Osteoblast (primary cell): ENCODE results near the gene RBM39. TPM values are rescaled to one million over a fixed set of nuclear protein-coding genes. Genes with fewer than 3 reads are reported as not detected.
A peak's percentile ranks its signal among the peaks of the same experiment; 100 is the strongest.

ENCODE experiments used
- DNase-seq: peaks from one replicate; pipeline ENCODE4 v3.0.0; 2011; ENCODE audit warnings: low spot score, mixed read lengths; ENCODE audit not compliant: insufficient read length; ENCODE audit errors: missing footprints
- H2AFZ ChIP-seq: 2 replicates; pipeline ENCODE4 v1.6.0; 2011; ENCODE audit warnings: mild to moderate bottlenecking, low read length
- H3K27ac ChIP-seq: 2 replicates; pipeline ENCODE4 v1.5.1; 2011; ENCODE audit warnings: mild to moderate bottlenecking, low read depth, low read length, moderate library complexity
- H3K27me3 ChIP-seq: 2 replicates; pipeline ENCODE4 v1.6.0; 2012; ENCODE audit warnings: mild to moderate bottlenecking, control low read depth, inconsistent platforms, low read length, moderate library complexity; ENCODE audit not compliant: insufficient read depth
- H3K36me3 ChIP-seq: 2 replicates; pipeline ENCODE4 v1.5.1; 2011; ENCODE audit warnings: mild to moderate bottlenecking, low read length, control low read depth, moderate library complexity; ENCODE audit not compliant: insufficient read depth
- H3K4me1 ChIP-seq: 2 replicates; pipeline ENCODE4 v1.5.1; 2011; ENCODE audit warnings: mild to moderate bottlenecking, low read length, control low read depth, moderate library complexity; ENCODE audit not compliant: insufficient read depth
- H3K4me2 ChIP-seq: 2 replicates; pipeline ENCODE4 v1.6.0; 2011; ENCODE audit warnings: mild to moderate bottlenecking, low read length; ENCODE audit not compliant: insufficient read depth
- H3K4me3 ChIP-seq: fragments of 200-600 bp; sonication (generic); 3 replicates; pipeline ENCODE4 v1.5.1; 2012; ENCODE audit warnings: mild to moderate bottlenecking, low read length, inconsistent platforms; ENCODE audit not compliant: insufficient read depth
- H3K79me2 ChIP-seq: 2 replicates; pipeline ENCODE4 v1.6.0; 2012; ENCODE audit warnings: mild to moderate bottlenecking, low read length, control low read depth, inconsistent platforms; ENCODE audit not compliant: insufficient read depth
- H3K9me3 ChIP-seq: 2 replicates; pipeline ENCODE4 v1.5.1; 2011; ENCODE audit warnings: low read depth, low read length, control low read depth
- H4K20me1 ChIP-seq: 2 replicates; pipeline ENCODE4 v1.6.0; 2012; ENCODE audit warnings: mild to moderate bottlenecking, low read length, control low read depth; ENCODE audit not compliant: insufficient read depth
- total RNA-seq: library from RNA; depleted of rRNA; stranded (reverse); fragments of >200 nt; gene quantifications from 2 replicates; pipeline ENCODE4 v1.2.3, GENCODE V29; 2012
- TF ChIP-seq, protein P1 (sequence below): IDR thresholded peaks from 2 replicates; pipeline ENCODE4 v1.5.1; 2011; ENCODE audit warnings: mild to moderate bottlenecking, low read depth, low read length, moderate library complexity; ENCODE audit errors: extremely low read depth

Gene RBM39
- total RNA-seq, 1 donor = 300 TPM

DNA sequence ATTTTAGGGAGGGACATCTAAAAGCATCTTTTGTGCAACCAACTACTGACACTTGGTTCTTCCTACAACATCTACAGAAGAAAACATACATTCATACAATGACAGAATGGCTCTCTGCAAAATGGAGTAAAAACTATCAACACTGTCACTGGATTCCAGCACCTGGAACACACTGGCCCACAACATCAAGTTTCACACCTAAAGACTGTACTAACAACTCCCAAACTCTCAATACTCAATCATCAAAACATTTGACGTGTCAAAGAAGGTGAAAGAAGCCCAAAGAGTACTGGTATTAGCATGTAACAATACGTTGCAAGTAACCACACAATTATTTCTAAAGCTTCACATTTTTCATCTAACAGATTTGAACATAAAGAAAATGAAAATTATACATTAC lies 79.5 kb downstream of the RBM39 start:
- no peak overlapping the region for H3K27ac ChIP-seq

DNA sequence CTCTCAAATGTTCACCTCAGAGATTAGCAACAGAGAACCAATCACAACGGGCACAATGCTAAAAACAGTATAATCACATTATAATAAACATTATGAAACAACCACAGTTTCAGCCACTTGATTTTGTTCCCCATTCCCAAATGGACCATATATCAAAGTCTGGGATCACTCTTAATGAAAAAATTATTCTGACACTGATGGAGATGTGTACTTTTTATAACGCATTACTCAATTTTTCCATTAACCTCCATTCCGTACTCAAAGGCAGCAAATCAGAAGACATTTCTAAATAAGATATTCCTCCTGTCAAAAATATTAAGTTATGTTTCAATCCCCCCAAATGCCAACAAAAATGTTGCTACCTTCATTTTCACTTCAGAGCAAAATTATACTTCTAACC lies 80.2 kb downstream of the RBM39 start:
- no peaks in the 10 kb centered on the region for H3K9me3 ChIP-seq
- peak; percentile 37 for DNase-seq
- H3K27me3 ChIP-seq = no peaks in the 10 kb centered on the region
- H3K79me2 ChIP-seq = peaks cover 81% of the 10 kb centered on the region
- peaks cover 71% of the 10 kb centered on the region for H4K20me1 ChIP-seq
- no peak overlapping the region for H2AFZ ChIP-seq
- peaks cover 28% of the 10 kb centered on the region for H3K4me1 ChIP-seq
- no peaks in the 10 kb centered on the region for H3K36me3 ChIP-seq
- H3K27ac ChIP-seq = peak overlapping the region; percentile 52
- TF ChIP-seq, protein P1, sequence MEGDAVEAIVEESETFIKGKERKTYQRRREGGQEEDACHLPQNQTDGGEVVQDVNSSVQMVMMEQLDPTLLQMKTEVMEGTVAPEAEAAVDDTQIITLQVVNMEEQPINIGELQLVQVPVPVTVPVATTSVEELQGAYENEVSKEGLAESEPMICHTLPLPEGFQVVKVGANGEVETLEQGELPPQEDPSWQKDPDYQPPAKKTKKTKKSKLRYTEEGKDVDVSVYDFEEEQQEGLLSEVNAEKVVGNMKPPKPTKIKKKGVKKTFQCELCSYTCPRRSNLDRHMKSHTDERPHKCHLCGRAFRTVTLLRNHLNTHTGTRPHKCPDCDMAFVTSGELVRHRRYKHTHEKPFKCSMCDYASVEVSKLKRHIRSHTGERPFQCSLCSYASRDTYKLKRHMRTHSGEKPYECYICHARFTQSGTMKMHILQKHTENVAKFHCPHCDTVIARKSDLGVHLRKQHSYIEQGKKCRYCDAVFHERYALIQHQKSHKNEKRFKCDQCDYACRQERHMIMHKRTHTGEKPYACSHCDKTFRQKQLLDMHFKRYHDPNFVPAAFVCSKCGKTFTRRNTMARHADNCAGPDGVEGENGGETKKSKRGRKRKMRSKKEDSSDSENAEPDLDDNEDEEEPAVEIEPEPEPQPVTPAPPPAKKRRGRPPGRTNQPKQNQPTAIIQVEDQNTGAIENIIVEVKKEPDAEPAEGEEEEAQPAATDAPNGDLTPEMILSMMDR = no peak
- H3K4me2 ChIP-seq = peak overlapping the region; percentile 100
- H3K4me3 ChIP-seq = peak overlapping the region; percentile 99

More for the DNA sequence above, 79.5 kb downstream of the RBM39 start:
- H3K79me2 ChIP-seq = peaks cover 74% of the 10 kb centered on the region
- H3K27me3 ChIP-seq = no peaks in the 10 kb centered on the region
- no peak for DNase-seq
- peak overlapping the region; percentile 100 for H3K4me2 ChIP-seq
- peaks cover 28% of the 10 kb centered on the region for H3K4me1 ChIP-seq
- H3K36me3 ChIP-seq = no peaks in the 10 kb centered on the region
- H2AFZ ChIP-seq = no peak overlapping the region
- TF ChIP-seq, protein P1 = no peak
- H3K4me3 ChIP-seq = peak overlapping the region; percentile 99
- H4K20me1 ChIP-seq = peaks cover 65% of the 10 kb centered on the region
- no peaks in the 10 kb centered on the region for H3K9me3 ChIP-seq

DNA sequence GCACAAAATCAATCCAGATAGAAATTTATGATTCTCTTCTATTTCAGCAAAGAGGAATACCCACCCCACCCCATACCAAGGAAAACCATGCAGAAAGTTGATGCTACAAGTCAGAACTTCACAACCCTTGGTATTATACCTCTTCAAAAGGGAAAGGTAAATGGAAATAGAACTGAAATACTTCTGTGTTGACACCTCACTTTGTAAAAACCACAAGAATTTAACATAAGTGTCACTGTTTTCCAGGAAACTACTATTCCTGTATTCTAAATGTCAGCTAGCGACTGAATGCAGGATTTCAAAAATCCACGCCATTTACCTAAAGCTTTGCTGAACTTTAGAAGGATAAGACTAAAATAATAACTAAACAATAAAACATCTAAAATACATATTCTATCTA lies 81.0 kb downstream of the RBM39 start:
- Histone ChIP-seq H3K79me2 (peaks cover 89% of the 10 kb centered on the region), H4K20me1 (peaks cover 78% of the 10 kb centered on the region), H3K4me1 (peaks cover 28% of the 10 kb centered on the region), H3K4me3 (no peak overlapping the region), H3K9me3 (no peaks in the 10 kb centered on the region), H3K4me2 (peak overlapping the region; percentile 100), H3K36me3 (no peaks in the 10 kb centered on the region), H3K27me3 (no peaks in the 10 kb centered on the region), H2AFZ (no peak overlapping the region), H3K27ac (peak overlapping the region; percentile 52)
- TF ChIP-seq, protein P1 = no peak
- no peak for DNase-seq

DNA sequence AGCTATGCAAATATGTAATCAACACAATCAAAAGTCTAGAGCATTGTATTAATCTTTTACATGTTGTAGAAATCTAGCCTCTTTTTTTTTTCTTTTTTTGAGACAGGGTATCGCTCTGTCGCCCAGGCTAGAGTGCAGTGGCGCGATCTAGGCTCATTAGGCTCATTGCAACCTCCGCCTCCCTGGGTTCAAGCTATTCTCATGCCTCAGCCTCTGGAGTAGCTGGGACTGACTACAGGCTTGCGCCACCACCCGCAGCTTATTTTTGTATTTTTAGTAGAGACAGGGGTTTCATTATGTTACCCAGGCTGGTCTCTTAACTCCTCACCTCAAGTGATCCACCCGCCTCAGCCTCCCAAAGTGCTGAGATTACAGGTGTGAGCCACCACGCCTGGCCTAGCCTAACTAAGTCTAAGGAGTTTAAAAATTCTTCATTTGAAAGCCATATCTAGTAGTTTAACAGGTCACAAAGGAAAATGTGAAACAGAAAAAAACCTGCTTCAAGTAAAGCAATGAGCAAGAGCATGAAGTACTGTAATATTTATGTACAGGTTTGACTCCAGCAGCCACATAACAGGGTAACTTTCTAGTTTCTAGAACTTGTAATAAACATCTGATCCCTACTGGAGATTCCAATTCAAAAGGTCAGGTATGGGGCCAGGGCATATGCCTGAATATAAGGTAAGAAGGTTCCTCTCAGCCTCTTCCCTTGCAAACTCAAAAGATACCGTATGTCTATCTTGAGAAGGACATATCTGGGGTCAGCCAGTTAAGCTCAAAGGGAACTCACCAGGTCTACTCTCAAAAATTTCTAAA lies 81.7 kb downstream of the RBM39 start:
- Histone ChIP-seq H2AFZ (no peak overlapping the region), H3K4me3 (no peak overlapping the region), H3K27ac (peak overlapping the region; percentile 1), H4K20me1 (peaks cover 81% of the 10 kb centered on the region), H3K4me2 (peak overlapping the region; percentile 100), H3K79me2 (peaks cover 96% of the 10 kb centered on the region), H3K9me3 (no peaks in the 10 kb centered on the region), H3K4me1 (peaks cover 28% of the 10 kb centered on the region), H3K36me3 (peaks cover under 1% of the 10 kb centered on the region), H3K27me3 (no peaks in the 10 kb centered on the region)
- TF ChIP-seq, protein P1 = no peak
- no peak for DNase-seq
